ENCODE results near the gene ASMTL.
"Not testable (repeated sequence)": the region's sequence is repeated elsewhere in the genome, so short reads cannot be mapped to it uniquely, and the experiment has no call there.

The ASMTL gene

DNA sequence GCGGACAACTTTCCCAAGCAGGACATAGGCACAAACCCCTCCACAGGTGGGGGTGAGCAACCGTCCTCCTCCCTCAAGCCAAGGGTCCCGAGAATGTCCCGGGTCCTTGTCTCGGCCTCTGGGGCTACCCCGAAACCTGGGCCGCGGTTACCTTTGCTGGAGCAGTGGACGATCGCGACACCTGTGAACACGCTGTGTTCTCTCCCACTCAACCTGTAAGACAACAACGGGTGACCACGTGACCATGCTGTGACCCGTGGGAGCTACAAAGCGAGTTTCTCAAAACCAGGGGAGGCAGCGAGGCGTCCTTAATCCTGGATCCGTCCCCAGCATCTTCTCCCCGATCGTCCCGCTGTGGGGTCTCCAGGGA, 17.9 kb downstream of the ASMTL start:
- DNase-seq (ENCODE audit: low read depth in 2 of 2) = no peak

- no peak for DNase-seq (ENCODE audit: low read depth in 2 of 2)
Observed at GRCh38 chrX:1433646-1434357, 18.9 kb downstream of the ASMTL start.

DNA sequence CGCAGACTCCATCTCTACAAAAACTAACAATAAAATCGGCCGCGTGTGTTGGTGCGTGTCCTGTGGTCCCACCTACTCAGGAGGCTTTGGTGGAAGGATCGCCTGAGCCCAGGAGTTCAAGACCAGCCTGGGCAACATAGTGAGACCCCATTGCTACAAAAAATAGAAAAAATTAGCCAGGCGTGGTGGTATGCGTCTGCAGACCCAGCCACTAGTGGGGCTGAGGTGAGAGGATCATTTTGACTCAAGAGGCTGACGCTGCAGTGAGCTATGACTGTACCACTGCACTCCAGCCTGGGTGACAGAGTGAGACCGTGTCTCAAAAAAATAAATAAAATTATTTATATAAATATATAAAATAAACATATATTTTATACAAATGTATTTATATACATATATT, 22.3 kb downstream of the ASMTL start:
- DNase-seq (ENCODE audit: low read depth in 2 of 2) = no peak

- no peak for DNase-seq (ENCODE audit: low read depth in 2 of 2)
Observed at GRCh38 chrX:1427756-1428155, 25.0 kb downstream of the ASMTL start.

DNA sequence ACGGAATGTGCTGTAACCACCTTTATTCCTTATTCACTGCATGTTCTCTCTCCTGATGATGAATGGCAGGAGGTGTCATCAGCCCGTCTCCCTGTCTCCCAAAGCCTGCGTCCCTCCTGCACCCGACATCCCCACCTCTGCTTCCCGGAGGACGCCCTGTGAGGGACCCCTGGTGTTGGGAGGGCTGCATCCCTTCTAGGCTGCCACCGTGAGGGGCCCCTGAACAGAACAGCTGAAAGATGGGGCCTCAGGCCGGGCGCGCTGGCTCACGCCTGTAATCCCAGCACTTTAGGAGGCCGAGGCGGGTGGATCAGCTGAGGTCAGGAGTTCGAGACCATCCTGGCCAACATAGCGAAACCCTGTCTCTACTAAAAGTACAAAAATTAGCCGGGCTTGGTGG, 26.4 kb downstream of the ASMTL start:
- DNase-seq (ENCODE audit: low read depth in 2 of 2) = not testable (repeated sequence)

DNA sequence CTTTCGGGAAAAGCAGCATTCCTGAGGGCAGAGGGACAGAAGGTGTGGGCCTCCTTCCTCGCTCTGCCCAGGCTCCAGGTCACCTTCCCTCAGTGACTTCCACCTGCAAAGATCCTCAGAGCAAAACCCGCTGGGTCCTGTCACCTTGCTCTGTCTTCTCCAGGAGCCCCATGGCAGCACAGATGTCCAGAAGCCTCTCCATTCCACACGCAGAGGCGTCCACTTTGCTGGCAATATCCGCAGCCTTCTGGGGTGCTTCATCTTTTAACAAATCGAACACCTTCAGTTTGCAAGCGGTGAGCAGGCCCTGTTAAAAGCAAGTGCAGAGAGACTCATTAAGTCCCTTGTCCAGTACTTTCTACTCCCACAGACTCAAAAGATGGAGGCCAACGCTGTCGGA, 27.3 kb downstream of the ASMTL start:
- DNase-seq (ENCODE audit: low read depth in 2 of 2) = no peak

DNA sequence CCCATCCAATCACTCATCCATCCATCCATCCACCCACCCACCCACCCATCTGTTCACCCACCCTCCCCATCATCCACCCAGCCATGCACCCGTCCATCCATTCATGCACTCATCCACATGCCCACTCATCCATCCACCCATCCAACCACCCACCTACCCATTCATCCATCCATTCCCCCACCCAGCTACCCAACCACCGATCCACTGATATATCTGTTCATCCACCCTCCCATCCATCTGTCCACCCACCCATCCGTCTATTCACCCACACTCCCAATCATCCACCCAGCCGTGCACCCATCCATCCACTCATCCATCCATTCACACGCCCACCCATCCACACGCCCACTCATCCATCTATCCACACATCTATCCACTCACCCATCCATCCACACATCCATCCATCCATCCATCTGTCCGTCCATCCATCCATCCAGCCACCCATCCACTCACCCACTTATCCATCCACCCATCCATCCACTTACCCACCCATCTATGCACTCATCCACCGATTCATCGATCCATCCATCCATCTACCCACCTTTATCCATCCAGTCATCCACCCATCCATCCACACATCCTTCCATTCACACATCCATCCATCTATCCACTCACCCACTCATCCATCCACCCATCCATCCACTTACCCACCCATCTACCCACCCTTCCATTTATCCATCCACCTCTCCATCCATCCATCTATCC, 28.4 kb downstream of the ASMTL start:
- no peak for DNase-seq (ENCODE audit: low read depth in 2 of 2)

GRCh38 chrX:1423215-1423614, 29.5 kb downstream of the ASMTL start:
- DNase-seq (ENCODE audit: low read depth in 2 of 2) = no peak

- no peak for DNase-seq (ENCODE audit: low read depth in 2 of 2)
Observed at GRCh38 chrX:1422135-1422465, 30.6 kb downstream of the ASMTL start.

DNA sequence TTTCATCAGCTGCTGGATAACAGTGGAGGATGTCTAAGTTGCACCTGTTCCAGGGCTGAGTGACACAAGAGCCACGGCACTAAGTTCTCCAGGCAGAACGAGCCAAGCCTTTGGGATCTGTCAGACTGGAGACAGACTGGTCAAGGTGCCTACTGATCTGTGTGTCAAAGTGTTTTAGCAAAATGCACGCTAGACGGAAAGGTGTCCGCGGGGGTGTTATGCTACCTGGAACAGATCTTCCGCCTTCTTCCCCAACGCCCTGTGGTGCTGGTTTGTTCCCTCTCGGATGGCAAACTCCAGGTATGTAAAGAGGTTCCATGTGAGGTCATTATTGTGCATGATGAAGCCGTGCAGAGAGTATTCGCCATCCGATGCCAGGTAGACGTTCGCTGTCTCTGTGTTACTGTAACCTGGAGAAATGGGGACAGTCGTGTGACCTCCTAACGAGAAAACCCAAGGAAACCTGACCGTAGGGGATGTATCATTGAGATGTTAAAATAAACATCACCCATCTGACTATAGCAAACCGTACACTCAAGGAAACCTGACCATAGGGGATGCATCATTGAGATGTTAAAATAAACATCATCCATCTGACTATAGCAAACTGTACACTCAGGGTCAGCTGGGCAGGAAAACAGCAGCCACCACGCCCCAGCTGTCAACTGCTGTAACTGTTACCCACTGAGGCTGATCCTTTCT, 31.1 kb downstream of the ASMTL start:
- no peak for DNase-seq (ENCODE audit: low read depth in 2 of 2)

DNA sequence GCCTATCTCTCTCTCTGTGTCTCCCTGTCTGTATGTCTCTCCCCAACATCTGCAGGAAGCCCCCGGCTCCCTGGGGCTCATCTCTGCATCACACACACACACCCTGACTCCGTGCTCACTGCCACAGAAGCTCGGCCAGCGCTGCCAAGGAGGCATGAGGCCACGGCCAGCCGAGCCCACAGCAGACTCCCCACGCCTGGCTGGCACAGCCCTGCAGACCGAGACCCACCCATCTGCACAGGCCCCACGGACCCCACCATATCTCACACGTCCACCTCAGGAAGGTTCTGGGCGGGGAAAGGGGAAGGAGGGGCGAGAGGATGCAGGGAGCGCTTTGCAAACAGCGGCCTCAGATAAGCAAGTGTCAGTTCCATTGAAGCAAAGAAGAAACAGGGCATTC, 32.3 kb downstream of the ASMTL start:
- DNase-seq (ENCODE audit: low read depth in 2 of 2) = no peak

GRCh38 chrX:1419545-1420355, 33.0 kb downstream of the ASMTL start:
- DNase-seq (ENCODE audit: low read depth in 2 of 2) = no peak

GRCh38 chrX:1418901-1419544, 33.7 kb downstream of the ASMTL start:
- no peak for DNase-seq (ENCODE audit: low read depth in 2 of 2)

DNA sequence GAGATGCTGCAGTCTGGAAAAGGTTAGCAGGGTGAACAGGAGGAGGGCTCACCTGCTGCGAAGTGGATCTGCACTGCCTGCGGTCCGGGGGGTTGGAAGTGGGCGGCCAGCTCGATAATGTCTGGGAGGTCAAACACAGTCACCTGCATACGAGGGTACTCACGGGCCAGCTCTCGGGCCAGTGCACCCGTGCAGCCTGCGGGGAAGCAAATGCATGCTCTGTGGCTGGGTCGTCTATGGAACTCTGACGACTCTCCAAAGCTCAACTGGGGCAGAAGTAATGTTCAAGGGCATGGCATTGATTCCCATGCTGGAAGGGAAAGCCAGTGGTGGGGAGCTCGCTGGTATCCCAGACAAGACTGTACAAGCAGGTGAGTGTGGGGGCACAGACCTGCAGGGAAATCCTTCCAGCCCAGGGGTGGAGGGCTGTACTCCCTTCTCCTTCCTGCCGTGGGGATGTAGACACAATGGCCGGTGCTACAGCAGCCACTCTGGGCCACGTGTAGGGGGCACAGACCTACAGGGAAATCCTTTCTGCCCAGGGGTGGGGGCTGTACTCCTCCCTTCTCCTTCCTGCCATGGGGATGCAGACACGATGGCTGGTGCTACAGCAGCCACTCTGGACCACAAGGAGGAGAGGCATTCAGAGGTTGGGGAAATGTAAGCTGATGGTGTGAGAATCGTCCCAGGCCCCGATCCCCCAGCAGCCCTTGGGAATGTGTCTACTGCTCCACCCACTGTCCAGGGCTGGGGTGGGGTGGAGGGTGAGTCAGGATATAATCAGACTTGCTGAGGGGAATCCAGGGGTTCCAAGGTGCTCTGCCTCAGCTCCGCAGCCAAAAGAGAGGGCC, 34.6 kb downstream of the ASMTL start:
- DNase-seq (ENCODE audit: low read depth in 2 of 2) = no peak

GRCh38 chrX:1416965-1417760, 35.5 kb downstream of the ASMTL start:
- DNase-seq (ENCODE audit: low read depth in 2 of 2) = no peak

GRCh38 chrX:1416327-1416784, 36.4 kb downstream of the ASMTL start:
- DNase-seq (ENCODE audit: low read depth in 2 of 2) = no peak

GRCh38 chrX:1412551-1413161, 40.1 kb downstream of the ASMTL start:
- DNase-seq (ENCODE audit: low read depth in 2 of 2) = no peak

- no peak for DNase-seq (ENCODE audit: low read depth in 2 of 2)
Observed at GRCh38 chrX:1411326-1411725, 41.4 kb downstream of the ASMTL start.

DNA sequence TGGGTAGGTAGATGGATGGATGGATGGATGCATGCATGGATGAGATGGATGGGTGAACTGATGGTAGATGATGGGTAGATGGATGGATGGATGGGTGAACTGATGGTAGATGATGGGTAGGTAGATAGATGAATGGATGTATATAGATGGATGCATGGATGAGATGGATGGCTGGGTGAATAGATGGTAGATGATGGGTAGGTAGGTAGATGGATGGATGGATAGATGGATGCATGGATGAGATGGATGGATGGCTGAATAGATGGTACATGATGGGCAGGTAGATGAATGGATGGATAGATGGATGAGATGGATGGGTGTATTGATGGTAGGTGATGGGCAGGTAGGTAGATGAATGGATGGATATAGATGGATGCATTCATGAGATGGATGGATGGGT, 45.7 kb downstream of the ASMTL start:
- no peak for DNase-seq (ENCODE audit: low read depth in 2 of 2)

Measured in activated CD4-positive, alpha-beta T cell treated with anti-CD3 and anti-CD28 coated beads for 24 hours (primary cell).